Left lung (tissue), 10 donors: ENCODE measurements around the gene UQCRC2. TPM values are rescaled to one million over a fixed set of nuclear protein-coding genes. Genes with fewer than 3 reads are reported as not detected.
"Not testable (repeated sequence)": the region's sequence is repeated elsewhere in the genome, so short reads cannot be mapped to it uniquely, and the experiment has no call there.

ENCODE experiments used
- ATAC-seq: fragments of 200-7000 bp; cut with Tn5 transposase; one replicate; pipeline ENCODE4 v1.9.1; 2020; ENCODE audit warnings: moderate library complexity
- DNase-seq, 4 donors: peaks; one replicate each; pipeline ENCODE4 v3.0.0-alpha.2; 2013 to 2020
- H3K27ac ChIP-seq, 2 donors: fragments of 200-600 bp; sonication (generic) in 1 of 2; one replicate each; pipeline versions ENCODE4 v1.5.0 to v1.8.0; 2020 to 2021
- H3K27me3 ChIP-seq, 2 donors: fragments of 200-600 bp; sonication (generic) in 1 of 2; one replicate each; pipeline versions ENCODE4 v1.5.0 to v1.8.0; 2020 to 2021
- H3K36me3 ChIP-seq, 2 donors: fragments of 200-600 bp; sonication (generic) in 1 of 2; one replicate each; pipeline versions ENCODE4 v1.5.0 to v1.8.0; 2020 to 2021
- H3K4me1 ChIP-seq, 2 donors: fragments of 200-600 bp; one replicate each; pipeline ENCODE4 v1.8.0; 2021
- H3K4me3 ChIP-seq, 2 donors: fragments of 200-600 bp; sonication (generic) in 1 of 2; one replicate each; pipeline versions ENCODE4 v1.5.0 to v1.8.0; 2020 to 2021; ENCODE audit warnings: mild to moderate bottlenecking in 1 of 2
- H3K9me3 ChIP-seq, 2 donors: fragments of 200-600 bp; sonication (generic) in 1 of 2; one replicate each; pipeline versions ENCODE4 v1.5.0 to v1.8.0; 2020 to 2021
- intact Hi-C, 2 donors: fragments of 100-400 bp; cut with DNase I; formaldehyde crosslinking; loops; one replicate each; pipeline versions ENCODE4 v1.11.2 to v1.14.2; 2022
- polyA plus RNA-seq, 6 donors: library from polyadenylated mRNA; unstranded; fragments of 120-200 nt; gene quantifications; one replicate each; pipeline ENCODE4 v1.2.1, GENCODE V29; 2013; ENCODE audit not compliant: insufficient read length in 6 of 6
- total RNA-seq, 2 donors: library from RNA; stranded (reverse); fragmentation: NEBNext Ultra II Directional; extraction: Animal tissue kit (Norgen Biotek cat#: 25700); gene quantifications; one replicate each; pipeline ENCODE4 v1.2.1, GENCODE V29; 2021
- TF ChIP-seq, protein P1 (sequence below), 2 donors: fragments of 200-600 bp; sonication (generic) in 1 of 2; IDR thresholded peaks; one replicate each; pipeline versions ENCODE4 v1.5.0 to v1.8.0; 2021; ENCODE audit warnings: antibody characterized with exemption in 2 of 2
- donor health status: DM: no; HTN: yes; CAD: no.
- donor health status: DM: no; HTN: no; CAD: no.

The UQCRC2 gene
- total and polyA plus RNA-seq, 8 donors = 167 to 292 (median 251) TPM

DNA sequence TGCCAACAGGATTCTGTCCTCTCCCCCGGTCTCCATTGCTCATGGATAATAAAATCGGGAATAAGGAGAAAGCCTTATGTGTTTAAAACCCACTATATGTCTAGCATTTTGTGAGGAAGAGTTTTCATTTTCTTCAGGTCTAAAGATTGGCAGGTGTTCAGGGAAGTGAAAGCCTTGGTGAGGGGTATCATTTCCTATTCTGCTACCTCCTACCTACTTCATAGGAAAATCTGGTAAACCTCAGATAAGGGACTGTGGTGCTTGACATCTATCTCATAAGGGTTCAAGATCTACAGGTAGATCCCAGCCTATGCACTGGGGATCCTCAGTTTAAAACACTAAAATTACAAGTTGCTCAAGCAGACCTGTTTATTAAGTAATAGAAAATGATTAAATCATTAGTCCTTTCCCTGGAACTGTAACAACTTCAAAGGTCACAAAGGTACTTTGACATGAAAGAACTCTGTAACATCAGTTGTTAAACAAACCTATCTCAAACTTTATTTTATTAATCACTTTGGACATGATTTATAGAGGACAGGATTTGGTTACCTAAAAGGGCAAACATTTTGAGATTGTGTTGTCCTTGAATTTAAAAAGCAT lies 61.2 kb downstream of the UQCRC2 start:
- ATAC-seq = no peak
- Histone ChIP-seq H3K9me3 (no peaks in the 10 kb centered on the region), H3K4me1 (peaks cover 0 to 39% of the 10 kb centered on the region in 2 donors), H3K36me3 (no peaks in the 10 kb centered on the region), H3K27ac (no peak overlapping the region), H3K4me3 (no peak overlapping the region), H3K27me3 (no peaks in the 10 kb centered on the region)
- TF ChIP-seq, protein P1, sequence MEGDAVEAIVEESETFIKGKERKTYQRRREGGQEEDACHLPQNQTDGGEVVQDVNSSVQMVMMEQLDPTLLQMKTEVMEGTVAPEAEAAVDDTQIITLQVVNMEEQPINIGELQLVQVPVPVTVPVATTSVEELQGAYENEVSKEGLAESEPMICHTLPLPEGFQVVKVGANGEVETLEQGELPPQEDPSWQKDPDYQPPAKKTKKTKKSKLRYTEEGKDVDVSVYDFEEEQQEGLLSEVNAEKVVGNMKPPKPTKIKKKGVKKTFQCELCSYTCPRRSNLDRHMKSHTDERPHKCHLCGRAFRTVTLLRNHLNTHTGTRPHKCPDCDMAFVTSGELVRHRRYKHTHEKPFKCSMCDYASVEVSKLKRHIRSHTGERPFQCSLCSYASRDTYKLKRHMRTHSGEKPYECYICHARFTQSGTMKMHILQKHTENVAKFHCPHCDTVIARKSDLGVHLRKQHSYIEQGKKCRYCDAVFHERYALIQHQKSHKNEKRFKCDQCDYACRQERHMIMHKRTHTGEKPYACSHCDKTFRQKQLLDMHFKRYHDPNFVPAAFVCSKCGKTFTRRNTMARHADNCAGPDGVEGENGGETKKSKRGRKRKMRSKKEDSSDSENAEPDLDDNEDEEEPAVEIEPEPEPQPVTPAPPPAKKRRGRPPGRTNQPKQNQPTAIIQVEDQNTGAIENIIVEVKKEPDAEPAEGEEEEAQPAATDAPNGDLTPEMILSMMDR (IDR thresholded peaks at IDR 0.05) = no peak
- intact Hi-C loops = no loop called here
- no peak for DNase-seq

DNA sequence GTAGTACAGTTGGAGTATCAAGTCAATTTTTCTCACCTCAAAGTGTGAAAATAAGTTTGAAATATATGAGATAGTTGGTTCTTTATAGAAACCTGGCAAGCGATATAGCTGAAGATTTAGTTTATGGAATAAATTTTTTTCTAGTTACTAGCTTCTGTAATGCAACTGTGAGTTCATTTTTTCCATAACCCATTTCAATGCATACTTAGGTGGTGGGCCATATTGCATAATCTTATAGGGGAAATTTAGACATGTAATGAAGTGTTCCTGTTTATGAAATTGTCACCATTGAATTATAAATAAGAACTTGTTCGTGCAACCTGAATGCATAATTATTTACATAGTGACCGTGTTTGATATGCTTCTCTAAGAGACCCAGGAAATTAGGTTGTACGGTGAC lies 63.8 kb downstream of the UQCRC2 start:
- ATAC-seq = no peak
- Histone ChIP-seq H3K4me3 (no peak overlapping the region), H3K9me3 (no peaks in the 10 kb centered on the region), H3K36me3 (no peaks in the 10 kb centered on the region), H3K27me3 (no peaks in the 10 kb centered on the region), H3K27ac (no peak overlapping the region), H3K4me1 (peaks cover 0 to 27% of the 10 kb centered on the region in 2 donors)
- TF ChIP-seq, protein P1 (IDR thresholded peaks at IDR 0.05) = no peak
- no peak for DNase-seq
- intact Hi-C loops = no loop called here

DNA sequence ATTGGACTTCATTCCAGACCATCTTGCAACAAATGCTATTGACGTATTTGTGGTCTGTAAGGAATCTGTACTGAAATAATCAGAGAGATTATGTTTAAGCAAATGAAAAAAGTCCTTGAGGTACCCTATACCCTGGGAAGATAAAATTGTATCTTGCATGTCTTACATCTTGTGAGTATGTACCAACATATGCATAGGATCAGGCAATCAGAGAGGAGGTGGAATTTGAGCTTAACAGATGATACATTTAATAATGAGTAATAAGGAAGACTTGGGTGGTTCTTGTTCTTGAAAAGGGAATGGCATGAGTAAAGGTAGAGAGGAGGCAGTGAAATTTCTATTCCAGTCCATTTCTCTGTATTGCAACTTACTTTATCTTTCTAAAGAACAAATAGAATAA lies 65.4 kb downstream of the UQCRC2 start:
- no peak overlapping the region for H3K4me3 ChIP-seq
- no peaks in the 10 kb centered on the region for H3K36me3 ChIP-seq
- H3K4me1 ChIP-seq = peaks cover 0 to 27% of the 10 kb centered on the region in 2 donors
- intact Hi-C loops = no loop called here
- ATAC-seq (no peak), DNase-seq (no peak)
- no peaks in the 10 kb centered on the region for H3K9me3 ChIP-seq
- TF ChIP-seq, protein P1 (IDR thresholded peaks at IDR 0.05) = no peak
- H3K27me3 ChIP-seq = no peaks in the 10 kb centered on the region
- H3K27ac ChIP-seq = no peak overlapping the region

DNA sequence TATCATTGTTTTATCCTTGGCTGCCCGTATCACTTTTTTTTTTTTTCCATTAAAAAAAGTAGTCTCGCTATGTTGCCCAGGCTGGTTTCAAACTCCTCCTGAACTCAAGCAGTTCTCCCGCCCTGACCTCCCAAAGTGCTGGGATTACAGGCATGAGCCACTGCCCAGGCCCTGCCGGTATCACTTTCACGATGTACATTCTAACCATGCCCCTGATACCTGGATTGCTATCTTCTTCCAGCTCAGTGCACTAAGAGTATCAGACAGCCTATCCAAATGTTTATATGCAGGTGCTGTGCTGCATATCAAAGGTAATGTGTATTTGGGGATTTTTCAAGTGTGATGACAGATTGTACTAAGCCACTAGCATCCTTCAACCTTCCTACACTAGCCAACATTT lies 69.0 kb downstream of the UQCRC2 start:
- Histone ChIP-seq H3K27ac (no peak overlapping the region), H3K4me3 (no peak overlapping the region), H3K4me1 (peaks cover 9 to 17% of the 10 kb centered on the region in 2 donors), H3K9me3 (no peaks in the 10 kb centered on the region), H3K27me3 (no peaks in the 10 kb centered on the region), H3K36me3 (no peaks in the 10 kb centered on the region)
- DNase-seq = no peak
- TF ChIP-seq, protein P1 (IDR thresholded peaks at IDR 0.05) = no peak
- intact Hi-C loops = no loop called here
- ATAC-seq = no peak

DNA sequence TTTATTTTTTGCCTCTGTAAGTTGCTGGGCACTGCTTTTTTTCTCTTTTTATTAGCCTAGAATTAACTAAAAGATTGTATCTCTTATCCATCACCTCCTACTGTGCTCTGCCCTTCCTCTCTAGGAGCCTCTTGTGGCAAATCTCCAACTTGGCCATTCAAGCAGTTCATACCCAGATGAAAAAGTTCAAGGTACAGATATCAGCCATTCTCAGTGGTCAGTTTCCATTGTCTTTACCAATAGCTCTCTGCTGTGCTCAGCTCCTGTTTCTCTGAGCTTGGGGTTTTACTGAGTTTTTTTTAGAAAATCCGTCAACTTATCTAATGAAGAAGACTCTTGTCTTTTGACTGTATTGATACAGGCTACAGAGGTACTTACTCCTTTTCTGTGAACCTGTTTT lies 70.3 kb downstream of the UQCRC2 start:
- DNase-seq (no peak), ATAC-seq (no peak)
- H3K27ac ChIP-seq = no peak overlapping the region
- H3K27me3 ChIP-seq = no peaks in the 10 kb centered on the region
- TF ChIP-seq, protein P1 (IDR thresholded peaks at IDR 0.05) = no peak
- H3K9me3 ChIP-seq = no peaks in the 10 kb centered on the region
- peaks cover 9 to 16% of the 10 kb centered on the region in 2 donors for H3K4me1 ChIP-seq
- H3K36me3 ChIP-seq = no peaks in the 10 kb centered on the region
- no peak overlapping the region for H3K4me3 ChIP-seq
- intact Hi-C loops = no loop called here

DNA sequence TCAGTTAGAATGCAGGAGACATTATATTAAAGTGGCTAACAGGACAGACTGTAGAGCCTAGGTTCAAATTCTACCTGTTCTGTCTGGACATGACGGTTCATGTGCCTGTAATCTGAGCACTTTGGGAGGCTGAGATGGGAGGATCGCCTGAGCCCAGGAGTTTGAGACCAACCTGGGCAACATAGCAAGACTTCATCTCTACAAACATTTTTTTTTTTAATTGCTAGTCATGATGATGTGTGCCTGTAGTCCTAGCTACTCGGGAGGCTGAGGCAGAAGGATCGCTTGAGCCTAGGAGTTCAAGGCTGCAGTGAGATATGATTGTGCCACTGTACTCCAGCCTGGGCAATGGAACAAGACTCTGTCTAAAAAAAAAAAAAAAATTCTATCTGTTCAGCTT lies 71.6 kb downstream of the UQCRC2 start:
- intact Hi-C loops, H3K27ac ChIP-seq, DNase-seq, H3K4me3 ChIP-seq, ATAC-seq, H3K36me3 ChIP-seq, H3K27me3 ChIP-seq, H3K9me3 ChIP-seq: not testable (repeated sequence)
- peaks cover 9 to 16% of the 10 kb centered on the region in 2 donors for H3K4me1 ChIP-seq
